Prostate gland (tissue), 2 donors: ENCODE data around the gene GSDME.

Source experiments
- POLR2A ChIP-seq: fragments of 450-650 bp; IDR thresholded peaks from one replicate; pipeline ENCODE4 v1.6.1; 2016; ENCODE audit warnings: antibody characterized with exemption, mild to moderate bottlenecking
- POLR2AphosphoS5 ChIP-seq: sonication (generic); formaldehyde crosslinking; IDR thresholded peaks from one replicate; pipeline ENCODE4 v1.6.1; 2017; ENCODE audit warnings: antibody characterized with exemption
- TF ChIP-seq, protein P1 (sequence below), 4 experiments: fragments of 200-600 bp in 2 of 4; fragments of 450-650 bp in 2 of 4; sonication (generic) in 2 of 4; IDR thresholded peaks; 1 replicate in 3 of 4; 2 replicates in 1 of 4; pipeline ENCODE4 v1.5.1; 2016 to 2019; ENCODE audit warnings: antibody characterized with exemption in 4 of 4, mild to moderate bottlenecking in 2 of 4, moderate library complexity in 2 of 4

DNA sequence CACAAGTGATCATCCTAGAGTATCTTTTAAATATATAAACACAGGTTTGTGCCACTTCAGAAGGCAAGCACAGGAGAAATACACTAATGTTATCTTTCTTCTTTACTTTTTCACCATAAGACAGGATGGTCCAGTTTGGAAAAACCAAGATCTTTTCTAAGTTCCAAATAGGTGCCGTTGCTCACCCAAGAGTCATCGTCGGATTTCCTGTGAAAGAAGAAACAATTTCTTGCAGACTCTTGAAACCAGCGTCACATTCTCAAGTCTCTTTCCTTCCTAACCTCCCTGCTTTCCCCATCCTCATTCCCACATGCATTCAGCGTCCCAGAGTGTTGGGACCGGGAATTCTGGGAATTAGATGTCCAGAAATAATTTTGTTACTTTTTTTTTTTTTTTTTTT, 42.8 kb upstream of the GSDME start:
- TF ChIP-seq POLR2AphosphoS5 (no peak), POLR2A (no peak)
- TF ChIP-seq, protein P1, sequence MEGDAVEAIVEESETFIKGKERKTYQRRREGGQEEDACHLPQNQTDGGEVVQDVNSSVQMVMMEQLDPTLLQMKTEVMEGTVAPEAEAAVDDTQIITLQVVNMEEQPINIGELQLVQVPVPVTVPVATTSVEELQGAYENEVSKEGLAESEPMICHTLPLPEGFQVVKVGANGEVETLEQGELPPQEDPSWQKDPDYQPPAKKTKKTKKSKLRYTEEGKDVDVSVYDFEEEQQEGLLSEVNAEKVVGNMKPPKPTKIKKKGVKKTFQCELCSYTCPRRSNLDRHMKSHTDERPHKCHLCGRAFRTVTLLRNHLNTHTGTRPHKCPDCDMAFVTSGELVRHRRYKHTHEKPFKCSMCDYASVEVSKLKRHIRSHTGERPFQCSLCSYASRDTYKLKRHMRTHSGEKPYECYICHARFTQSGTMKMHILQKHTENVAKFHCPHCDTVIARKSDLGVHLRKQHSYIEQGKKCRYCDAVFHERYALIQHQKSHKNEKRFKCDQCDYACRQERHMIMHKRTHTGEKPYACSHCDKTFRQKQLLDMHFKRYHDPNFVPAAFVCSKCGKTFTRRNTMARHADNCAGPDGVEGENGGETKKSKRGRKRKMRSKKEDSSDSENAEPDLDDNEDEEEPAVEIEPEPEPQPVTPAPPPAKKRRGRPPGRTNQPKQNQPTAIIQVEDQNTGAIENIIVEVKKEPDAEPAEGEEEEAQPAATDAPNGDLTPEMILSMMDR (IDR thresholded peaks at IDR 0.05) = no peak
